Amniotic epithelial cell (primary cell): ENCODE measurements around the gene OCLN.
"Not testable (repeated sequence)": the region's sequence is repeated elsewhere in the genome, so short reads cannot be mapped to it uniquely, and the experiment has no call there.

ENCODE experiments used
- DNase-seq: peaks from one replicate; pipeline ENCODE4 v3.0.0-alpha.2; 2010; ENCODE audit warnings: low read depth

The OCLN gene

GRCh38 chr5:69492391-69492922 lies at the start of gene OCLN:
Gene OCLN (plus strand): TSS chr5:69492790. CDS start chr5:69504245, 11,455 bp downstream.
- no peak for DNase-seq

- DNase-seq: no peak
These were observed 48.3 kb upstream of the OCLN start for GRCh38 chr5:69444127-69444754.

- DNase-seq: no peak
These were observed 43.1 kb upstream of the OCLN start for GRCh38 chr5:69449511-69449910.

GRCh38 chr5:69450116-69450515 lies 42.5 kb upstream of the OCLN start:
- DNase-seq: peak; percentile 44

- not testable (repeated sequence) for DNase-seq
These were observed 42.1 kb upstream of the OCLN start for GRCh38 chr5:69450527-69450926.

- no peak for DNase-seq
These were observed 40.5 kb upstream of the OCLN start for GRCh38 chr5:69451941-69452647.

- not testable (repeated sequence) for DNase-seq
These were observed 39.1 kb upstream of the OCLN start for GRCh38 chr5:69453487-69453886.

- no peak for DNase-seq
These were observed 37.9 kb upstream of the OCLN start for GRCh38 chr5:69454460-69455249.

GRCh38 chr5:69455428-69455988 lies 37.1 kb upstream of the OCLN start:
- DNase-seq: not testable (repeated sequence)

- no peak for DNase-seq
These were observed 30.4 kb upstream of the OCLN start for GRCh38 chr5:69462170-69462569.

- not testable (repeated sequence) for DNase-seq
These were observed 26.2 kb upstream of the OCLN start for GRCh38 chr5:69466375-69466774.

- peak; percentile 49 for DNase-seq
These were observed 25.0 kb upstream of the OCLN start for GRCh38 chr5:69467442-69468225.

GRCh38 chr5:69468631-69469030 lies 24.0 kb upstream of the OCLN start:
- no peak for DNase-seq

GRCh38 chr5:69471516-69471915 lies 21.1 kb upstream of the OCLN start:
- not testable (repeated sequence) for DNase-seq

GRCh38 chr5:69472535-69473143 lies 20.0 kb upstream of the OCLN start:
- not testable (repeated sequence) for DNase-seq

- no peak for DNase-seq
These were observed 15.4 kb upstream of the OCLN start for GRCh38 chr5:69477170-69477569.

- not testable (repeated sequence) for DNase-seq
These were observed 14.3 kb upstream of the OCLN start for GRCh38 chr5:69478296-69478695.

GRCh38 chr5:69484891-69485290 lies 7.7 kb upstream of the OCLN start:
- peak; percentile 97 for DNase-seq

GRCh38 chr5:69485471-69485870 lies 7.1 kb upstream of the OCLN start:
- no peak for DNase-seq

- no peak for DNase-seq
These were observed 3.3 kb upstream of the OCLN start for GRCh38 chr5:69489246-69489645.

GRCh38 chr5:69491027-69491426 lies 1.6 kb upstream of the OCLN start:
- DNase-seq: no peak
